Measurements from ENCODE around the gene RNF222.

The RNF222 gene

GRCh38 chr17:8443756-8444155 lies 46.1 kb upstream of the RNF222 start:
- Histone ChIP-seq H4K20me1 (ENCODE audit: insufficient read depth, low read length, poor library complexity, severe bottlenecking) (peaks cover 27% of the 10 kb centered on the region), H3K9me2 (replicated peaks; ENCODE audit: low read depth, low read length) (no peaks in the 10 kb centered on the region), H3K27me3 (ENCODE audit: insufficient read depth, low read length, poor library complexity, severe bottlenecking) (no peaks in the 10 kb centered on the region), H3K4me2 (ENCODE audit: low read depth, low read length, poor library complexity, severe bottlenecking) (peak overlapping the region; percentile 39), H3F3A (ENCODE audit: low read depth) (no peaks in the 10 kb centered on the region), H2AFZ (ENCODE audit: low read length) (no peak overlapping the region), H3K36me3 (ENCODE audit: insufficient read depth, low read length) (peaks cover 44% of the 10 kb centered on the region), H3K4me1 (ENCODE audit: insufficient read depth, low read length, poor library complexity, severe bottlenecking) (peaks cover 31% of the 10 kb centered on the region), H3K79me2 (ENCODE audit: insufficient read depth, low read length) (peaks cover 48% of the 10 kb centered on the region), H3K4me3 (ENCODE audit: low read length, poor library complexity, severe bottlenecking) (no peak overlapping the region), H3K9me3 (ENCODE audit: insufficient read depth, low read depth, low read length) (no peaks in the 10 kb centered on the region), H3K9ac (ENCODE audit: low read depth, low read length, poor library complexity, severe bottlenecking) (no peak overlapping the region)
- TF ChIP-seq EZH2phosphoT487 (IDR thresholded peaks at IDR 0.05; ENCODE audit: borderline replicate concordance) (no peak), CTCF (conservative IDR thresholded peaks at IDR 0.05; ENCODE audit: low read length) (no peak)

- no peak for TF ChIP-seq CTCF (conservative IDR thresholded peaks at IDR 0.05; ENCODE audit: low read length)
- no peak for TF ChIP-seq EZH2phosphoT487 (IDR thresholded peaks at IDR 0.05; ENCODE audit: borderline replicate concordance)
- Histone ChIP-seq H3K9me3 (ENCODE audit: insufficient read depth, low read depth, low read length) (no peaks in the 10 kb centered on the region), H2AFZ (ENCODE audit: low read length) (no peak overlapping the region), H3K36me3 (ENCODE audit: insufficient read depth, low read length) (peaks cover 31% of the 10 kb centered on the region; the same call in 1 of the 2 replicates), H3K9ac (ENCODE audit: low read depth, low read length, poor library complexity, severe bottlenecking) (no peak overlapping the region), H3K4me1 (ENCODE audit: insufficient read depth, low read length, poor library complexity, severe bottlenecking) (peaks cover 35% of the 10 kb centered on the region), H4K20me1 (ENCODE audit: insufficient read depth, low read length, poor library complexity, severe bottlenecking) (peaks cover 40% of the 10 kb centered on the region), H3K4me3 (ENCODE audit: low read length, poor library complexity, severe bottlenecking) (no peak overlapping the region), H3K79me2 (ENCODE audit: insufficient read depth, low read length) (peaks cover 63% of the 10 kb centered on the region), H3K4me2 (ENCODE audit: low read depth, low read length, poor library complexity, severe bottlenecking) (peak overlapping the region; percentile 65), H3K27me3 (ENCODE audit: insufficient read depth, low read length, poor library complexity, severe bottlenecking) (no peaks in the 10 kb centered on the region), H3F3A (ENCODE audit: low read depth) (no peaks in the 10 kb centered on the region), H3K9me2 (replicated peaks; ENCODE audit: low read depth, low read length) (no peaks in the 10 kb centered on the region)
Observed at GRCh38 chr17:8442310-8442709, 44.7 kb upstream of the RNF222 start.

GRCh38 chr17:8441690-8442089 lies 44.1 kb upstream of the RNF222 start:
- H3K4me1 ChIP-seq (ENCODE audit: insufficient read depth, low read length, poor library complexity, severe bottlenecking): peaks cover 39% of the 10 kb centered on the region
- peaks cover 26% of the 10 kb centered on the region; the same call in 1 of the 2 replicates for H3K36me3 ChIP-seq (ENCODE audit: insufficient read depth, low read length)
- peaks cover 46% of the 10 kb centered on the region for H4K20me1 ChIP-seq (ENCODE audit: insufficient read depth, low read length, poor library complexity, severe bottlenecking)
- H3K4me2 ChIP-seq (ENCODE audit: low read depth, low read length, poor library complexity, severe bottlenecking): peak overlapping the region; percentile 65
- peaks cover 69% of the 10 kb centered on the region for H3K79me2 ChIP-seq (ENCODE audit: insufficient read depth, low read length)
- H3K27me3 ChIP-seq (ENCODE audit: insufficient read depth, low read length, poor library complexity, severe bottlenecking): no peaks in the 10 kb centered on the region
- H3K9me3 ChIP-seq (ENCODE audit: insufficient read depth, low read depth, low read length): no peaks in the 10 kb centered on the region
- H3F3A ChIP-seq (ENCODE audit: low read depth): no peaks in the 10 kb centered on the region
- peak overlapping the region; percentile 47 for H3K4me3 ChIP-seq (ENCODE audit: low read length, poor library complexity, severe bottlenecking)
- H3K9ac ChIP-seq (ENCODE audit: low read depth, low read length, poor library complexity, severe bottlenecking): no peak overlapping the region
- TF ChIP-seq CTCF (conservative IDR thresholded peaks at IDR 0.05; ENCODE audit: low read length): no peak
- no peak for TF ChIP-seq EZH2phosphoT487 (IDR thresholded peaks at IDR 0.05; ENCODE audit: borderline replicate concordance)
- H2AFZ ChIP-seq (ENCODE audit: low read length): no peak overlapping the region
- H3K9me2 ChIP-seq (replicated peaks; ENCODE audit: low read depth, low read length): no peaks in the 10 kb centered on the region

Measured in Loucy (cell line).